Adipose tissue (tissue), 3 donors: ENCODE results near the gene CLPTM1L. TPM values are rescaled to one million over a fixed set of nuclear protein-coding genes. Genes with fewer than 3 reads are reported as not detected.

Experiments used
- H3K27ac ChIP-seq: one replicate; pipeline ENCODE4 v1.5.1; 2013; ENCODE audit warnings: low read depth, low read length
- WGBS, 3 donors: extraction: QIAGEN DNeasy Blood & Tissue Kit; methylation state at CpG; one replicate each; pipeline ENCODE4 v1.1.7; 2013; 5-methylcytosine and 5-hydroxymethylcytosine counted together
- polyA plus RNA-seq, 3 donors: library from polyadenylated mRNA; stranded (reverse); fragments of 200-250 nt; gene quantifications; one replicate each; pipeline ENCODE4 v1.2.3, GENCODE V29; 2013
- donor health status: healthy with polysubstance abuse.
- donor health status: Bipolar disorder and iron deficiency.
- donor health status: healthy.

The CLPTM1L gene
- polyA plus RNA-seq, 3 donors = 77.1 to 87.6 (median 84.9) TPM

DNA sequence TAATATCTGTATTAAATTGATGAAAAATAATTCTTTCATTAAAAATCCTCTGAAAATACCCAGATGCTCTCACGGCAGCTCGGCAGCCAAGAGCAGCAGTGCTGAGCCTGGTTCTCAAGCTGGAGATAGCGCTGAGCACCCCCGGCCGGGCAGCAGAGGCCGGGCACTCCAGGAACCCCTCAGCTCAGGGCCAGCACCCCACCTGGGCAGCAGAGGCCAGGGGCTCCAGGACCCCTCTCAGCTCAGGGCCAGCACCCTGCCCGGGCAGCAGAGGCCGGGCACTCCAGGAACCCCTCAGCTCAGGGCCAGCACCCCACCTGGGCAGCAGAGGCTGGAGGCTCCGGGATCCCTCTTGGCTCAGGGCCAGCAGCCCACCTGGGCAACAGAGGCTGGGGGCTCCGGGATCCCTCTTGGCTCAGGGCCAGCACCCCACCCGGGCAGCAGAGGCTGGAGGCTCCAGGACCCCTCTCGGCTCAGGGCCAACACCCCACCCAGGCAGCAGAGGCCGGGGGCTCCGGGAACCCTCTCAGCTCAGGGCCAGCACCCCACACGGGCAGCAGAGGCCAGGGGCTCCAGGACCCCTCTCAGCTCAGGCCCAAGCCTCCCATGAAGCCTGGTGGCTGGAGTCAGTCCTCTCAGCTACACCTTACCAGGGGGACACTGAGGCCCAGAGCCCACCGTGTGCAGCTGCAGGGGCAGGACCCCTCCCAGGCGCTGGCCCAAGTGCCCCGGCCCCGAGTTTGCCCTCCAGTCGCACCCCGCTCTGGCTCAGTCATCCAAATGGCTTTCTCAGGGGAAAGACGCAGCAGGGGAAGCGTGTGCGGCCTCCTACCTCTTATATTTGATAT lies 21.7 kb downstream of the CLPTM1L start:
- H3K27ac ChIP-seq = no peak overlapping the region
- 88 to 93% (median 90%) methylated on average over 24 of the region's 24 CpGs for WGBS, 3 donors

DNA sequence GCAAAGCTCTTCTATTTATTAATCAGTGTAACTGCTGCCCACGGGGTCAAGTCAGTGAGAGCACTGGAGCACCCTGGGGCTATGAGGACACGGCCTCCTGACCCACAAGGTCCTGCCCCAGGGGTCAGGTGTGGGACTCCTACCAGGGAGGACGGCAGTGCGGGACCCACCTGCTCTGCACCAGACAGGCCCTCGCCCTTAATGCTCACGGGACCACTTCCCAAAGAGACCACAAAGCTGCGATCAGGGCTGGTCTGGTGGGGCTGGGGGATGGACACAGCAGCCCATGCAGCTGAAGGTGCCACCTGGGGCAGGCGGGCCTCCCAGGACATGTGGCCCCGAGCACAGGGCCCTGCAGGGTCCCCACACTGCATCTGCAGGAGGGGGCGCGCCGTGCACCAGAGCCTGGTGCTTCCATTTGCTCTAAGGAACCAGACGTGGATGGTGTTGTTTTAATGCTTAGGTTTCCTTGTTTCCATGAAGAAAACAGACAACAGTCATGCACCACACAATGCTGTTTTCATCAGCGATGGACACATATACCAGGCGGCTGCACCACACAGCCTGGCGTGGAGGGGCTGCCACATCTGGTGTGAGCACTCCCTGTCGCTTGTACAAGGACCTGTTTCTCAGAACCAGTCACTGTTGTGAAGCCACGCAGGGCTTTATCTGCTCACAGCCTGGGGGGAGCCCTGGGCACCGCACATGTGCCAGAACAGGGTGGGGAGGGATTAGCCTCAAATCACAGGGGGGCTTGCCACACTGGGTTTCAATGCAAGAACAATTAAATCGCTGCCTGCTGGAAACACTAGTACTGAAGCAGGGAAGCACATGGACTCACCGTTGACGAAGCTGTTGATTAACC lies 22.6 kb downstream of the CLPTM1L start:
- 93 to 95% (median 94%) methylated on average over 22 of the region's 22 CpGs for WGBS, 3 donors
- H3K27ac ChIP-seq = no peak overlapping the region

DNA sequence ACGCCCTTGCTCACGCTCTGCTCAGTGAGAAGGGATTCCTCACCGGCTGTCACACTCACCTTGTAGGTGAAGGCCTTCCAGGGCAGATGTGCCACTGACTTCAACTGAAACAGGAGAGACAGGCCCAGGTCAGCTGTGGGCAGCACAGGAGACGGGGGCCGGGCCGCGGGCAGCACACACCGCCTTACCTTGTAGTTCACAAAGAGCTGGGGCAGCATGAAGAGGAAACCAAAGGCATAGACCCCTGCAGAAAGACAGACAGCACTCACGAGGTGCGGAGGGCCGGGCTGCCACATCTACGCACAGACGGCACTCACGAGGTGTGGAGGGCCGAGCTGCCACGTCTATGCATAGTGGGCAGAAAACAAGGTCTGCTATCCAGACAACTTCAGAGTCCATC lies 23.3 kb downstream of the CLPTM1L start:
- WGBS, 3 donors = 93 to 97% (median 94%) methylated on average over 16 of the region's 16 CpGs
- no peak overlapping the region for H3K27ac ChIP-seq

DNA sequence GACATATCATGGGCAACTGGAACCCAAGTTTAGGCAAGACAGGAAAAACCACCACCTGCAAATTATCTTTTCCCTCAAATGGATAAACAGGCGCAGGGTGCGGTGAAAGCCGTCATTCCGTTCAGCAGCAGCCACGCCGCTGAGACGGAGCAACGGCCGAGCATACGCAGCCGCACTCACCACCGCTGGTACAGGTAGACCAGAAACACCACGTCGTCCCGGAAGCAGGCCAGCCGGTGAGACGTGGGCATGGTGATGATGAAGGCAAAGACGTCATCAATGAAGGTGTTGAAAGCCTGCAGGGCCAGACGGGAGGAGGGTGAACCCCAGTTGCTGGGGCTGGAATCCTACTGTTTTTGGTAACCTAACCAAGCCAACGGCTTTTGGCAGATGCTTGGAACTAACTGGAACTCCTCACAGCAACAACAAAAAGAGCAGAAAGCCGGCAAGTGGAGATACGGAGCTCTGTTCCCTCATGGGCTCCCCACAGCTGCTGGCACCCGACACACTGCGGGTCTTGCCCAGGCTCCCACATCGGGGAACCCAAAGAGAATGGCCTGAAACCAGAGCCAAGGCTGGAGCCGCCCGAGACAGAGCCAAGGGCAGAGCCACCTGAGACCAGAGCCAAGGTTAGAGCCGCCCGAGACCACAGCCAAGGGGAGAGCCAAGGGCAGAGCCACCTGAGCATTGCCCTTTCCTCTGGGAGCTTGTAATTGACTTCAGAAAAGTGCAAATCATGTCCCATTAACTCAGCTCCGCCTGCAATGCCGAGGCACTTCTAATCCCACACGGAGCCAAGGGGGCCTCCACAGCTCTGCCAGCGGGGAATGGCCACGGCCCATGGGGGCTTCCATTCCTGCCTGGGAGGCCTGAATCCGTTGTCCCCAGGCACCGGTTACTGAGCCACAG lies 24.2 kb downstream of the CLPTM1L start:
- WGBS, 3 donors = 87 to 91% (median 90%) methylated on average over 36 of the region's 36 CpGs
- H3K27ac ChIP-seq = no peak overlapping the region

DNA sequence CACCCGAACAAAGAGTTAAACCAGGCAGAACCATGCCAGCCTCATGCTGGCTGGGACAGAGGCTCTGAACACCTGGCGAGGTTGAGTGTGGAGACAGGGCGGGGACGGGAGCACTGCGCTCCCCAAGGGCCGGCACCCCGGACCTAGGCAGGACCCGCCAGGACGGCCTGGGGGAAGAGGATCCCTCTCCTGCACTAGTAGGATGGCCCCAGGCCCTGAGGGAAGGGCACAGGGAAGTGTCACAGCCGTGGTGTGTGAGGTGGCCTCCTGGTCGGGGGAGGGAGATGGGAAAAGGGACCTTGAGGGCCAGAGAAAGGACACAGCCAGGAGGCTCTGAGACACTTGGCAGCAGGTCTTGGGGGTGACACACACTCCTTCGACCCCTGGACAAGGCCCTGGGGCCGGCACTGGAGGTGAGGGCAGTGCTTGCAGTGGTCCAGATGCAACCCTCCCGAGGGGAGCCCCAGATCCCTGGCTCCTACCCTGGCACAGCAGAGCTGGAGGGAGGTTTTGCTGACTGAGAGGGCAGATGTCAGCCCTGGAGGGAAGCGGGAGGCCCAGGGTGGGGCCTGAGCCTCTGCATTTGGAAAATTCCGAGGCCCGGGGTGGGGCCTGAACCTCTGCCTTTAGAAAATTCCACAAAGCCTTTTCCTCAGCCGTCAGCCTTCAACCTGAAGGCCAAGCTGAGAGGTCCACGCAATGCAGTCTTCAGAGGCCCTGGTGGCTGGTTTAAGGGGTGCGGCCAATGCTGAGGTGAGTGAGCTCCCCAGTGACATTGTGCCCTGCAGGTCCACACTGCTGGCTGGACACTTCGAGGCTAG lies 25.3 kb downstream of the CLPTM1L start:
- no peak overlapping the region for H3K27ac ChIP-seq
- 85 to 90% (median 89%) methylated on average over 17 to 21 of the region's 21 CpGs for WGBS, 3 donors

GRCh38 chr5:1318659-1319251 lies 26.1 kb downstream of the CLPTM1L start:
- H3K27ac ChIP-seq = no peak overlapping the region
- WGBS, 3 donors = 90 to 95% (median 92%) methylated on average over 29 of the region's 29 CpGs

- H3K27ac ChIP-seq = no peak overlapping the region
Measured at GRCh38 chr5:1317921-1318565, 26.9 kb downstream of the CLPTM1L start.

DNA sequence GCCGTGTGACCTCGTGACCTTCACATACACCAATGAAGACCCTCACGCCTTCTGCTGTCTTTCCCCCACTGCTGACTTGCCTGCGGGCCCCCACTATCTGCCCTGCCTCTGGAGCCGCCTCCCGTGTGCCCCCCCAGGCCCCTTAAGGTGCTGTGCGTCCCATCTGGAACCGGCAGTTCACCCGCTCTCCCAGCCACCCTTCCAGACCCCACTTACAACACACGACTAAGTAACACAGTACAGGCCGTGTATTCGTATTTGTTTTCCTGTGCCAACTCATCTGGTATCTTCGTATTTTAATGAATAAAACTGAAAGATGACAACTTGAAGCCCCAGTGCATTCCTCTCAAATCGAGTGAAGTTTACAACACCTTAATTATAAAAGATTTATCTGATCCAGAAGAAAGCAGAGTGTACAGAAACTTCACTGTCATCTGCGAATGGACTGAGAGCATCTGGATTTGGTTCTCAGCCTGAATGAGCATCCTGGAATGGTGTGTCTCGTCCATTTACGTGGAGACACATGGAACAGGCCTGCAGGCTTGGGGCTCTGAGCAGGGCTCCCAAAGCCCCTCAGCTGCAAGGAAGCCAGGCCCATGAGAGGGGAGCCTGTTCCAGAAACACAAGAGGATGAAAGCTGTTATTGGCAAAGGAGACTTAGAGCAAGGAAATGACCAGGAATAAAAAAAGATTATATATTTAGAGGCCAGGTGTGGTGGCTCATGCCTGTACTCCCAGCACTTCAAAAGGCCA lies 28.1 kb downstream of the CLPTM1L start:
- WGBS, 3 donors = 32 to 63% (median 60%) methylated on average over 17 of the region's 17 CpGs
- H3K27ac ChIP-seq = no peak overlapping the region

More at GRCh38 chr5:1317921-1318565, 26.9 kb downstream of the CLPTM1L start:
- WGBS, 3 donors = 92 to 94% (median 93%) methylated on average over 26 of the region's 26 CpGs

GRCh38 chr5:1315709-1316587 lies 29.0 kb downstream of the CLPTM1L start:
- no peak overlapping the region for H3K27ac ChIP-seq
- WGBS, 3 donors = 9 to 26% (median 25%) methylated on average over 33 of the region's 33 CpGs

DNA sequence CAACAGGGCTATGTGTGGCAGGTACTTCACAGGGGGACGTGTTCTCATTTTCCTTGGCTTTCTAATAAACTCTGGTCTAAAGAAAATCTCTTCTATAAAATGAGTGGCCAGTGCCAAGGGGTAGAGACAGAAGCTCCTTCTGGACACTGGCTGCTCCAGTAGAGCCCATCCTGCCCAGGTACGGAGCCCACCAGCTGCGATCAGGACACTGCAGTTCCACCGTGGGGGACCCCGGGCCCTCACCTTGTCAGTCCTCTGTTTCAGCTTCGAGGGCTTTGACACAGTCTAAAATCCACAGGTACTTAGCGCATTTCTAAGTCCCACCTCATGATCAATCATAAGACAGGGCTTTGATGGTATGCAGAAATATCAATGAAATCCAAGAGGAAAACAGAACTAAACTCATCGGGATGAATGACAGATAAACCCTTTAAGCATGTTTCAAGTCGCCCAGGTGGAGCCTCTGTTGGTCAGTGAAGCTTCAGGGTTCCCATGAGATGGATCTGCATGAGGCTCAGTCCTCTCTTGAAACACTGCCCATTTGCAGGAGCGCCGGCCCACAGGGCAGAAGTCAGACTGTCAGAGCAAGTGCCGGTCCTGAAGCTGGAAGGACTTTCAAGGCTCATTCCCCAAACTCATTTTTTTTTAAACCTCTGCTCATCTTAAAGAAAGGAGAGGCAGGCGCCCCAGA lies 29.7 kb downstream of the CLPTM1L start:
- no peak overlapping the region for H3K27ac ChIP-seq
- 55 to 83% (median 79%) methylated on average over 13 of the region's 13 CpGs for WGBS, 3 donors

GRCh38 chr5:1314564-1314982 lies 30.3 kb downstream of the CLPTM1L start:
- no peak overlapping the region for H3K27ac ChIP-seq

DNA sequence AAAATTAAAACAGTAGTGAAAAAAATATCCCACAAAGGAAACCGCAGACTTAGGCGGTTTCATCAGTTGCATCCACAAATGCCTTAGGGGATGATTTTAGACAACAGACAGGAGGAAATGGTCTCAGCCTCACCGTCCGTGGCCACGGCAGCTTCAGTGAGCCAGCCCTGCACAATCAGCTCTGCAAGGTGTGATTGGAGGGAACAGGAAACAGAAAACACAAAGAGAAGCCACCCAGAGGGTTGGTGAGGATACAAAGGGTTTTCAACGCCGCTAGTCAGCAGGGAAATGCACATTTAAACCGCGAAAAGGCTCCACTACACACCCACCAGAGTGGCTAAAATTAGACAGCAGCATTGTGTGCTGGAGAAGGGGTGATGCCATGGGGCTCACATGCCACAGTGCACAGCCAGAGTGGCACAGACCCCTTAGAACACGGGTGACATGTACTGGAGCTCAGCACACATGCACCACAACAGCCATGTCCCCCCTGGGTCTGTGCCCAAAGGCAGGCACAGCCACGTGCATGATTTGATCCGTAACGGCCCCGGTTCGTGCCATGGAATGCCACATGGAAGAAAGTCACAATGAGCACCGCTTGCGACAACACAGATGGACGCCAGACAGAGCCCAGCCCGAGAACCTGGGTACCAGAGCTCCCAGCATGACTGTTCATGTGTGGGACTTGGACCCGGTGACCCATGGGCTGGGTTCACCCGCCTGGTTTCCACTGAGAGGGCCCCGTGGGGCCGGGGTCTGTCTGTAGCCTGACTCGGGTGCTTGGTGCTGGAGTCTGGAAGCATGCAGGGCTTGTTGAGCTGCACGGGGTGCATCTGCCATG lies 31.7 kb downstream of the CLPTM1L start:
- no peak overlapping the region for H3K27ac ChIP-seq
- 53 to 80% (median 61%) methylated on average over 25 of the region's 25 CpGs for WGBS, 3 donors

More at GRCh38 chr5:1314564-1314982, 30.3 kb downstream of the CLPTM1L start:
- WGBS, 3 donors = 93 to 97% (median 96%) methylated on average over 13 of the region's 13 CpGs

DNA sequence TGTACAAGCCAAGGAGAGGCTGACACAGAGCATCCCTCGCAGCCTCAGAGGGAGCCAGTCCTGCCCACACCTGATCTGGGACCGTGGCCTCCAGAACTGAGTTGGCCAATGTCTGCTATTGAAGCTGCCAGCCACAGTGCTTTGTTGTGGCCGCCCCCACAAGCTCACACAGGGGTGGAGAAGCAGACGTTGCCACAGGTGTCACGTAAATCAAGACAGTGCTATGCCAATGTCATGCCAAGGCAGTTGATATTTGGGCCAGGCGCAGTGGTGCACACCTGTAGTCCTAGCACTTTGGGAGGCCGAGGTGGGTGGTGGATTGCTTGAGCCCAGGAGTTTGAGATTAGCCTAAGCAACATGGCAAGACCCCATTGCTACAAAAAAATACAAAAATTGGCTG lies 32.7 kb downstream of the CLPTM1L start:
- H3K27ac ChIP-seq = no peak overlapping the region
- WGBS, 3 donors = 74 to 88% (median 80%) methylated on average over 7 of the region's 7 CpGs
